H9 (cell line): ENCODE results near the gene CPAMD8. TPM values are rescaled to one million over a fixed set of nuclear protein-coding genes. Genes with fewer than 3 reads are reported as not detected.

Experiments used
- DNase-seq: peaks from one replicate; pipeline ENCODE4 v3.0.0-alpha.2; 2017
- H2AFZ ChIP-seq: one replicate; pipeline ENCODE4 v1.6.1; 2013; ENCODE audit warnings: mild to moderate bottlenecking, low read length, control low read depth, moderate library complexity
- H2AK5ac ChIP-seq: 2 replicates; pipeline ENCODE4 v1.6.1; 2013; ENCODE audit warnings: low read length, control low read depth, mixed read lengths; ENCODE audit not compliant: insufficient read length
- H2BK120ac ChIP-seq: one replicate; pipeline ENCODE4 v1.6.1; 2013; ENCODE audit warnings: low read depth, mild to moderate bottlenecking, low read length, control low read depth, inconsistent platforms; ENCODE audit not compliant: poor library complexity, severe bottlenecking
- H2BK12ac ChIP-seq: 2 replicates; pipeline ENCODE4 v1.6.1; 2013; ENCODE audit warnings: low read length, control low read depth, mixed read lengths, low read depth; ENCODE audit not compliant: insufficient read length
- H2BK15ac ChIP-seq: 2 replicates; pipeline ENCODE4 v1.6.1; 2013; ENCODE audit warnings: low read depth, low read length, control low read depth
- H2BK20ac ChIP-seq: one replicate; pipeline ENCODE4 v1.6.1; 2013; ENCODE audit warnings: low read depth, mild to moderate bottlenecking, low read length, control low read depth, inconsistent platforms; ENCODE audit not compliant: poor library complexity, severe bottlenecking
- H2BK5ac ChIP-seq: 2 replicates; pipeline ENCODE4 v1.6.1; 2013; ENCODE audit warnings: low read length, control low read depth, mixed read lengths; ENCODE audit not compliant: insufficient read length
- H3K14ac ChIP-seq: 2 replicates; pipeline ENCODE4 v1.6.1; 2013; ENCODE audit warnings: low read length, control low read depth; ENCODE audit not compliant: insufficient read depth
- H3K18ac ChIP-seq: 2 replicates; pipeline ENCODE4 v1.6.1; 2013; ENCODE audit warnings: low read depth, mild to moderate bottlenecking, mixed read lengths, low read length, control low read depth; ENCODE audit not compliant: insufficient read length
- H3K23ac ChIP-seq: 2 replicates; pipeline ENCODE4 v1.6.1; 2013; ENCODE audit warnings: low read length, control low read depth, mixed read lengths, low read depth; ENCODE audit not compliant: insufficient read length
- H3K23me2 ChIP-seq: 2 replicates; pipeline ENCODE4 v1.6.1; 2013; ENCODE audit warnings: low read depth, mild to moderate bottlenecking, mixed read lengths, low read length, control low read depth; ENCODE audit not compliant: insufficient read length, poor library complexity, severe bottlenecking
- H3K27ac ChIP-seq: 2 replicates; pipeline ENCODE4 v1.5.1; 2013; ENCODE audit warnings: low read length, control low read depth, mixed read lengths, low read depth; ENCODE audit not compliant: insufficient read length
- H3K27me3 ChIP-seq: 2 replicates; pipeline ENCODE4 v1.6.1; 2013; ENCODE audit warnings: low read length, control low read depth, inconsistent platforms; ENCODE audit not compliant: insufficient read depth
- H3K4ac ChIP-seq: 2 replicates; pipeline ENCODE4 v1.6.1; 2013; ENCODE audit warnings: low read depth, mild to moderate bottlenecking, control low read depth, inconsistent platforms, low read length, moderate library complexity
- H3K4me1 ChIP-seq: 2 replicates; pipeline ENCODE4 v1.6.1; 2013; ENCODE audit warnings: low read length, control low read depth, inconsistent platforms; ENCODE audit not compliant: insufficient read depth
- H3K4me2 ChIP-seq: 2 replicates; pipeline ENCODE4 v1.6.1; 2013; ENCODE audit warnings: low read length, control low read depth, mixed read lengths; ENCODE audit not compliant: insufficient read length, insufficient read depth
- H3K56ac ChIP-seq: 2 replicates; pipeline ENCODE4 v1.6.1; 2013; ENCODE audit warnings: low read depth, mild to moderate bottlenecking, mixed read lengths, low read length, control low read depth; ENCODE audit not compliant: insufficient read length
- H3K79me1 ChIP-seq: 2 replicates; pipeline ENCODE4 v1.6.1; 2013; ENCODE audit warnings: low read depth, mild to moderate bottlenecking, moderate library complexity, low read length, control low read depth, inconsistent platforms; ENCODE audit not compliant: insufficient read depth, poor library complexity, severe bottlenecking
- H3K79me2 ChIP-seq: 2 replicates; pipeline ENCODE4 v1.6.1; 2013; ENCODE audit warnings: low read length, control low read depth, inconsistent platforms; ENCODE audit not compliant: insufficient read depth
- H3K9ac ChIP-seq: 2 replicates; pipeline ENCODE4 v1.6.1; 2013; ENCODE audit warnings: low read length, control low read depth, mixed read lengths; ENCODE audit not compliant: insufficient read length; ENCODE audit errors: extremely low read depth
- H3K9me3 ChIP-seq: one replicate; pipeline ENCODE4 v1.6.1; 2013; ENCODE audit warnings: low read depth, low read length, inconsistent platforms; ENCODE audit not compliant: control insufficient read depth
- H3T11ph ChIP-seq: one replicate; pipeline ENCODE4 v1.6.1; 2013; ENCODE audit warnings: mild to moderate bottlenecking, low read length, control low read depth, inconsistent platforms
- H4K20me1 ChIP-seq: one replicate; pipeline ENCODE4 v1.6.1; 2013; ENCODE audit not compliant: control insufficient read depth, insufficient read length, insufficient read depth
- H4K5ac ChIP-seq: 2 replicates; pipeline ENCODE4 v1.6.1; 2013; ENCODE audit warnings: low read depth, mild to moderate bottlenecking, mixed read lengths, low read length, control low read depth; ENCODE audit not compliant: insufficient read length
- H4K8ac ChIP-seq: replicated peaks from 2 replicates; pipeline ENCODE4 v1.6.1; 2013; ENCODE audit warnings: low read length, control low read depth, mixed read lengths, low read depth; ENCODE audit not compliant: insufficient read length
- H4K91ac ChIP-seq: 2 replicates; pipeline ENCODE4 v1.6.1; 2013; ENCODE audit warnings: low read depth, mild to moderate bottlenecking, moderate library complexity, mixed read lengths, low read length, control low read depth; ENCODE audit not compliant: insufficient read length
- H3K27ac Mint-ChIP-seq, 3 experiments: 2 replicates in 2 of 3; 3 replicates in 1 of 3; pipeline ENCODE4 v1.8.0; 2020 to 2021; ENCODE audit warnings: mixed read lengths in 3 of 3, mild to moderate bottlenecking in 1 of 3, moderate library complexity in 1 of 3
- H3K27me3 Mint-ChIP-seq: 2 replicates; pipeline ENCODE4 v1.8.0; 2021; ENCODE audit warnings: low read depth, mild to moderate bottlenecking, moderate library complexity, mixed read lengths
- H3K36me3 Mint-ChIP-seq, 3 experiments: 2 replicates in 2 of 3; 3 replicates in 1 of 3; pipeline ENCODE4 v1.8.0; 2020 to 2021; ENCODE audit warnings: low read depth in 3 of 3, mixed read lengths in 3 of 3; ENCODE audit not compliant: insufficient read depth in 1 of 3
- H3K4me1 Mint-ChIP-seq, 2 experiments: 2 replicates each; pipeline ENCODE4 v1.8.0; 2020; ENCODE audit warnings: mixed read lengths in 2 of 2
- H3K4me3 Mint-ChIP-seq, 2 experiments: 2 replicates in 1 of 2; 3 replicates in 1 of 2; pipeline ENCODE4 v1.8.0; 2020 to 2021; ENCODE audit warnings: mild to moderate bottlenecking in 2 of 2, mixed read lengths in 2 of 2, moderate library complexity in 1 of 2
- H3K9me3 Mint-ChIP-seq, 2 experiments: 2 replicates in 1 of 2; 3 replicates in 1 of 2; pipeline ENCODE4 v1.8.0; 2020; ENCODE audit warnings: mild to moderate bottlenecking in 2 of 2, mixed read lengths in 2 of 2, moderate library complexity in 1 of 2
- WGBS: extraction: QIAGEN DNeasy Blood & Tissue Kit; methylation state at CpG from one replicate; pipeline ENCODE4 v1.1.7; 2013; ENCODE audit warnings: missing lambda C conversion rate, low lambda C conversion rate, mixed read lengths; ENCODE audit not compliant: insufficient read length; ENCODE audit errors: extremely low coverage; 5-methylcytosine and 5-hydroxymethylcytosine counted together
- total RNA-seq: library from RNA; stranded (reverse); gene quantifications from 2 replicates; pipeline ENCODE4 v1.2.1, GENCODE V29; 2021
- TF ChIP-seq, protein P1 (sequence below): fragments of 200-600 bp; sonication (generic); conservative IDR thresholded peaks from 3 replicates; pipeline ENCODE4 v1.8.0; 2021; ENCODE audit warnings: antibody characterized with exemption, mild to moderate bottlenecking

Gene CPAMD8
- total RNA-seq, 1 experiment from 2014 or later, result 12.0 TPM

DNA sequence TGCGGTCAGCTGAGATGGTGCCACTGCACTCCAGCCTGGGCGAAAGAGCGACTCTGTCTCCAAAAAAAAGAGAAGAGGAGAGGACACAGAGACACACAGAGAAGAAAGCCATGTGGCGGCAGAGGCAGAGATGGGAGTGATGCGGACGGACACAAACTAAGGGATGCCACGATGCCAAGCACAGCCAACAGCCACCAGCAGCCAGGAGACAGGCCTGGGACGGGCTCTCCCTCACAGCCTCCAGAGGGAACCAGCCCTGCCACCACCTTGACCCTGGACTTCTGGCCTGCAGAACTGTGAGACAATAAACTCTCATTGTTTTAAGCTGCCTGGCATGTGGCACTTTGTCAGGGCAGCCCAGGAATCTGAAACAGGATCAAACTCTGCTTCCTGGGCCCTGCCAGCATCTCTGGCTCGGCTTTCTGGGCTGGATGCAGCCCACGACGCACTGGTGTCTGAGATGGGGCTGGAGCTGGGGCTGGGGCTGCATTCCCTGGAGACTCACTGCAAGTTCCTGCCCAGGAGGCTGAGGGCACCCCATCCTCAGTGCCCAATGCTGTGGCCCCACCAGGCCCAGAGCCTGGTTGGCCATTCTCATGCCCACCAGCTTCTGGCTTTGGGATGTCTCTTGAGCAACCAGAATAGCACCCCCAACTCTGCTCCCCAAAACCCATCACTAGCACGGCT is 134.8 kb downstream of the CPAMD8 start:
- WGBS, result no CpG with 5 or more reads among the region's 12 CpGs
- Histone ChIP-seq H3K23ac (no peak overlapping the region), H3K27me3 (no peaks in the 10 kb centered on the region; the same call in 1 of the 2 replicates), H4K20me1 (no peaks in the 10 kb centered on the region), H2AFZ (no peak overlapping the region), H3K4me1 (no peaks in the 10 kb centered on the region), H2BK15ac (no peak overlapping the region), H2BK12ac (no peak overlapping the region), H2BK20ac (no peak overlapping the region), H3K9ac (no peak overlapping the region), H4K91ac (no peak overlapping the region), H3K79me1 (no peaks in the 10 kb centered on the region), H3K56ac (no peak overlapping the region), H4K5ac (no peak overlapping the region), H3K27ac (no peak overlapping the region), H2AK5ac (no peak overlapping the region), H3K14ac (no peak overlapping the region), H3K23me2 (peaks cover 6% of the 10 kb centered on the region), H2BK5ac (no peak overlapping the region), H3T11ph (no peak overlapping the region), H4K8ac (no peak overlapping the region), H3K4me2 (no peak overlapping the region), H2BK120ac (no peak overlapping the region), H3K79me2 (no peaks in the 10 kb centered on the region), H3K9me3 (no peaks in the 10 kb centered on the region), H3K4ac (no peak overlapping the region), H3K18ac (no peak overlapping the region)
- H3K4me1 Mint-ChIP-seq, result peaks cover 0 to 5% of the 10 kb centered on the region in 2 experiments; a peak in 2 of 4 replicates
- DNase-seq, result no peak
- no peaks in the 10 kb centered on the region; a peak in 1 of 5 replicates for H3K9me3 Mint-ChIP-seq
- peaks cover 14% of the 10 kb centered on the region for H3K27me3 Mint-ChIP-seq
- H3K36me3 Mint-ChIP-seq, result no peaks in the 10 kb centered on the region
- no peak overlapping the region for H3K27ac Mint-ChIP-seq
- no peak overlapping the region; a peak in 1 of 5 replicates for H3K4me3 Mint-ChIP-seq
- TF ChIP-seq, protein P1, sequence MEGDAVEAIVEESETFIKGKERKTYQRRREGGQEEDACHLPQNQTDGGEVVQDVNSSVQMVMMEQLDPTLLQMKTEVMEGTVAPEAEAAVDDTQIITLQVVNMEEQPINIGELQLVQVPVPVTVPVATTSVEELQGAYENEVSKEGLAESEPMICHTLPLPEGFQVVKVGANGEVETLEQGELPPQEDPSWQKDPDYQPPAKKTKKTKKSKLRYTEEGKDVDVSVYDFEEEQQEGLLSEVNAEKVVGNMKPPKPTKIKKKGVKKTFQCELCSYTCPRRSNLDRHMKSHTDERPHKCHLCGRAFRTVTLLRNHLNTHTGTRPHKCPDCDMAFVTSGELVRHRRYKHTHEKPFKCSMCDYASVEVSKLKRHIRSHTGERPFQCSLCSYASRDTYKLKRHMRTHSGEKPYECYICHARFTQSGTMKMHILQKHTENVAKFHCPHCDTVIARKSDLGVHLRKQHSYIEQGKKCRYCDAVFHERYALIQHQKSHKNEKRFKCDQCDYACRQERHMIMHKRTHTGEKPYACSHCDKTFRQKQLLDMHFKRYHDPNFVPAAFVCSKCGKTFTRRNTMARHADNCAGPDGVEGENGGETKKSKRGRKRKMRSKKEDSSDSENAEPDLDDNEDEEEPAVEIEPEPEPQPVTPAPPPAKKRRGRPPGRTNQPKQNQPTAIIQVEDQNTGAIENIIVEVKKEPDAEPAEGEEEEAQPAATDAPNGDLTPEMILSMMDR, result no peak
